Common myeloid progenitor, CD34-positive (primary cell): ENCODE measurements around the gene PSMC5.

Experiments
- CTCF ChIA-PET: fragments of 350-600 bp; sonication (Branson Sonifier 250); formaldehyde crosslinking; loops from one replicate; lab custom pipeline; 2021; ENCODE audit warnings: antibody characterized with exemption; lab: Charles Lee
- POLR2A ChIA-PET: fragments of 350-600 bp; sonication (Branson Sonifier 250); formaldehyde crosslinking; loops from one replicate; lab custom pipeline; 2021; ENCODE audit warnings: antibody characterized with exemption; lab: Charles Lee
- DNase-seq, 3 donors: peaks; one replicate each; pipeline versions ENCODE4 v3.0.0 to v3.0.0-alpha.2; 2013
- H3K27ac ChIP-seq, 2 experiments: 1 replicate in 1 of 2; 2 replicates in 1 of 2; pipeline ENCODE4 v1.7.0; 2013; ENCODE audit warnings: inconsistent platforms in 2 of 2, low read length in 2 of 2, mild to moderate bottlenecking in 2 of 2, low read depth in 1 of 2, moderate library complexity in 1 of 2; ENCODE audit not compliant: severe bottlenecking in 2 of 2, insufficient read depth in 1 of 2, poor library complexity in 1 of 2
- H3K27me3 ChIP-seq, 5 experiments: replicated peaks in 2 of 5; 1 replicate in 3 of 5; 2 replicates in 2 of 5; pipeline versions ENCODE4 v1.6.1 to v1.7.0; 2013; ENCODE audit warnings: low read length in 4 of 5, mild to moderate bottlenecking in 2 of 5, moderate library complexity in 2 of 5, inconsistent platforms in 1 of 5; ENCODE audit not compliant: insufficient read depth in 5 of 5, control insufficient read depth in 4 of 5
- H3K36me3 ChIP-seq, 4 experiments: 1 replicate in 2 of 4; 2 replicates in 2 of 4; pipeline versions ENCODE4 v1.6.1 to v1.7.0; 2013; ENCODE audit warnings: low read length in 3 of 4, control low read depth in 1 of 4, mild to moderate bottlenecking in 1 of 4; ENCODE audit not compliant: control insufficient read depth in 4 of 4, insufficient read depth in 4 of 4
- H3K4me1 ChIP-seq, 4 experiments: 1 replicate in 3 of 4; 2 replicates in 1 of 4; pipeline versions ENCODE4 v1.6.1 to v1.7.1; 2013; ENCODE audit warnings: low read length in 3 of 4, mild to moderate bottlenecking in 3 of 4, control low read depth in 1 of 4, inconsistent platforms in 1 of 4, moderate library complexity in 1 of 4; ENCODE audit not compliant: control insufficient read depth in 4 of 4, insufficient read depth in 4 of 4; ENCODE audit errors: control extremely low read depth in 1 of 4
- H3K4me3 ChIP-seq, 7 experiments: 1 replicate in 4 of 7; 2 replicates in 3 of 7; pipeline versions ENCODE4 v1.5.1 to v1.7.0; 2013; ENCODE audit warnings: mild to moderate bottlenecking in 7 of 7, low read length in 6 of 7, moderate library complexity in 6 of 7, inconsistent platforms in 2 of 7, low read depth in 2 of 7, control low read depth in 1 of 7; ENCODE audit not compliant: insufficient read depth in 4 of 7, control insufficient read depth in 1 of 7; ENCODE audit errors: extremely low read depth in 1 of 7
- H3K9me3 ChIP-seq, 5 experiments: 1 replicate in 4 of 5; 2 replicates in 1 of 5; pipeline versions ENCODE4 v1.6.1 to v1.7.1; 2013; ENCODE audit warnings: low read length in 4 of 5, mild to moderate bottlenecking in 2 of 5, inconsistent platforms in 1 of 5, low read depth in 1 of 5, moderate library complexity in 1 of 5; ENCODE audit not compliant: control insufficient read depth in 4 of 5, insufficient read depth in 2 of 5; ENCODE audit errors: control extremely low read depth in 1 of 5
- WGBS: methylation state at CpG from one replicate; pipeline ENCODE4 v1.1.5; 2013; ENCODE audit not compliant: insufficient coverage; 5-methylcytosine and 5-hydroxymethylcytosine counted together

PSMC5 gene

GRCh38 chr17:63831505-63831904 is 4.3 kb downstream of the PSMC5 start:
- Histone ChIP-seq H3K9me3 (no peaks in the 10 kb centered on the region), H3K4me1 (peaks cover 9 to 41% (median 28%) of the 10 kb centered on the region in 4 experiments), H3K36me3 (peaks cover 2 to 77% (median 57%) of the 10 kb centered on the region in 4 experiments), H3K27ac (peak overlapping the region in 1 of 2 experiments; percentile 37), H3K4me3 (peak overlapping the region in 1 of 7 experiments; percentile 9), H3K27me3 (no peaks in the 10 kb centered on the region)
- DNase-seq: no peak
- CTCF ChIA-PET: interaction anchor here (1.0 to 6.1 kb wide), 7 partner anchors 8 to 134 kb away, joined by 4 to 51 read pairs (median 6); no protein-coding TSS in a partner anchor
- POLR2A ChIA-PET: no interaction called here
- 7% methylated on average over 3 of the region's 8 CpGs for WGBS

GRCh38 chr17:63832014-63832413 is 4.8 kb downstream of the PSMC5 start:
- no peak overlapping the region for H3K4me3 ChIP-seq
- DNase-seq: no peak
- POLR2A ChIA-PET: interaction anchor here (1.2 kb wide), 1 partner anchor 9 kb away, joined by 4 read pairs; no protein-coding TSS in a partner anchor
- H3K9me3 ChIP-seq: no peaks in the 10 kb centered on the region
- H3K4me1 ChIP-seq: peaks cover 9 to 41% (median 27%) of the 10 kb centered on the region in 4 experiments
- CTCF ChIA-PET: interaction anchor here (1.0 to 6.1 kb wide), 7 partner anchors 7 to 47 kb away, joined by 3 to 51 read pairs (median 4); no protein-coding TSS in a partner anchor
- H3K36me3 ChIP-seq: peaks cover 2 to 83% (median 61%) of the 10 kb centered on the region in 4 experiments
- peak overlapping the region in 1 of 2 experiments; percentile 37 for H3K27ac ChIP-seq
- H3K27me3 ChIP-seq: no peaks in the 10 kb centered on the region
- 97% methylated on average over 5 of the region's 5 CpGs for WGBS

GRCh38 chr17:63832455-63832854 is 5.2 kb downstream of the PSMC5 start:
- no peak for DNase-seq
- Histone ChIP-seq H3K4me3 (no peak overlapping the region), H3K4me1 (peaks cover 9 to 41% (median 27%) of the 10 kb centered on the region in 4 experiments), H3K27me3 (no peaks in the 10 kb centered on the region), H3K9me3 (no peaks in the 10 kb centered on the region), H3K27ac (no peak overlapping the region), H3K36me3 (peaks cover 2 to 87% (median 64%) of the 10 kb centered on the region in 4 experiments)
- 92% methylated on average over 2 of the region's 2 CpGs for WGBS
- CTCF ChIA-PET: interaction anchor here (0.8 to 6.1 kb wide), 7 partner anchors 7 to 46 kb away, joined by 3 to 51 read pairs (median 4); no protein-coding TSS in a partner anchor
- POLR2A ChIA-PET: interaction anchor here (1.2 kb wide), 1 partner anchor 9 kb away, joined by 4 read pairs; no protein-coding TSS in a partner anchor

GRCh38 chr17:63833026-63833740 is 6.0 kb downstream of the PSMC5 start:
- ChIA-PET CTCF (interaction anchor here (0.8 to 6.1 kb wide), 10 partner anchors 6 to 137 kb away, joined by 3 to 51 read pairs (median 4); no protein-coding TSS in a partner anchor), POLR2A (interaction anchor here (1.2 kb wide), 1 partner anchor 8 kb away, joined by 4 read pairs; no protein-coding TSS in a partner anchor)
- WGBS: 96% methylated on average over 12 of the region's 14 CpGs
- Histone ChIP-seq H3K36me3 (peaks cover 2 to 94% (median 65%) of the 10 kb centered on the region in 4 experiments), H3K9me3 (no peaks in the 10 kb centered on the region), H3K27me3 (no peaks in the 10 kb centered on the region), H3K4me1 (peaks cover 5 to 39% (median 26%) of the 10 kb centered on the region in 4 experiments), H3K4me3 (no peak overlapping the region), H3K27ac (no peak overlapping the region)
- no peak for DNase-seq

GRCh38 chr17:63833741-63834373 is 6.6 kb downstream of the PSMC5 start:
- no peak for DNase-seq
- CTCF ChIA-PET: interaction anchor here (0.7 to 3.1 kb wide), 16 partner anchors 10 to 138 kb away, joined by 3 to 27 read pairs (median 4); no protein-coding TSS in a partner anchor
- Histone ChIP-seq H3K27ac (no peak overlapping the region), H3K4me1 (peaks cover 0 to 39% (median 29%) of the 10 kb centered on the region in 4 experiments), H3K9me3 (no peaks in the 10 kb centered on the region), H3K36me3 (peaks cover 2 to 89% (median 65%) of the 10 kb centered on the region in 4 experiments), H3K27me3 (no peaks in the 10 kb centered on the region), H3K4me3 (no peak overlapping the region)
- 96% methylated on average over 15 of the region's 15 CpGs for whole genome bisulfite sequencing
- POLR2A ChIA-PET: no interaction called here

- H3K4me3 ChIP-seq: no peak overlapping the region
- no peak overlapping the region for H3K27ac ChIP-seq
- no peaks in the 10 kb centered on the region for H3K9me3 ChIP-seq
- peak; percentile 92 to 95 (median 93) for DNase-seq
- POLR2A ChIA-PET: no interaction called here
- no peaks in the 10 kb centered on the region for H3K27me3 ChIP-seq
- peaks cover 0 to 43% (median 35%) of the 10 kb centered on the region in 4 experiments for H3K4me1 ChIP-seq
- WGBS: 31% methylated on average over 11 of the region's 13 CpGs
- CTCF ChIA-PET: interaction anchor here (0.7 to 3.1 kb wide), 16 partner anchors 10 to 138 kb away, joined by 3 to 27 read pairs (median 4); no protein-coding TSS in a partner anchor
- H3K36me3 ChIP-seq: peaks cover 2 to 82% (median 59%) of the 10 kb centered on the region in 4 experiments
Measured at GRCh38 chr17:63834431-63835166, 7.4 kb downstream of the PSMC5 start.
